Heart left ventricle (tissue), 13 donors: ENCODE measurements around the gene MAP2K4.

Experiments used
- CTCF ChIP-seq, 12 donors: fragments of 200-600 bp; sonication (generic) in 4 of 12; IDR thresholded peaks; one replicate each; pipeline versions ENCODE4 v1.5.0 to v1.8.0; 2018 to 2022; ENCODE audit warnings: antibody characterized with exemption in 12 of 12, mild to moderate bottlenecking in 5 of 12
- POLR2A ChIP-seq, 2 donors: fragments of 450-650 bp; IDR thresholded peaks; one replicate each; pipeline ENCODE4 v1.6.1; 2017; ENCODE audit warnings: antibody characterized with exemption in 2 of 2, mild to moderate bottlenecking in 2 of 2, moderate library complexity in 2 of 2
- donor health status: ischemic (EF 13 %, LVEDD 7.1; RV severe dilation, severe dysfunction).
- donor health status: DM: no; HTN: yes; CAD: no.
- donor health status: DM: no; HTN: no; CAD: no.
- donor health status: ischemic (EF 25% LVEDD 6.9; RV normal size, moderate dysfunction).
- donor health status: ischemic (EF 25% LVEDD 5.7; RV mildly dilated, moderate dysfunction).
- donor health status: ischemic (EF 35%, LVEDD 5.7; RV mildly dilated, moderate dysfunction).
- donor health status: nonischemic (EF 11% LVEDD 7.7; RV severe dilation, severe dysfunction).
- donor health status: DM: yes; HTN: yes; CAD: no.
- donor health status: PGD.
- donor health status: ischemic (EF 29% LVEDD 5.4; RV normal size, mild dysfunction).
- donor health status: nonischemic (EF 23%, LVEDD 6.1; RV moderate dilation, normal function).

GRCh38 chr17:12187658-12188057 is 167.0 kb downstream of the MAP2K4 start:
- TF ChIP-seq POLR2A (IDR thresholded peaks at IDR 0.05) = no peak
- TF ChIP-seq CTCF (IDR thresholded peaks at IDR 0.05) = no peak
